HG02623 (cell line): ENCODE measurements around the gene CLDN5.

Experiments used
- ATAC-seq: cut with Tn5 transposase; IDR thresholded peaks from one replicate; pipeline ENCODE4 v1.9.1; 2021; ENCODE audit warnings: moderate library complexity; ENCODE audit not compliant: unreplicated experiment

The CLDN5 gene

DNA sequence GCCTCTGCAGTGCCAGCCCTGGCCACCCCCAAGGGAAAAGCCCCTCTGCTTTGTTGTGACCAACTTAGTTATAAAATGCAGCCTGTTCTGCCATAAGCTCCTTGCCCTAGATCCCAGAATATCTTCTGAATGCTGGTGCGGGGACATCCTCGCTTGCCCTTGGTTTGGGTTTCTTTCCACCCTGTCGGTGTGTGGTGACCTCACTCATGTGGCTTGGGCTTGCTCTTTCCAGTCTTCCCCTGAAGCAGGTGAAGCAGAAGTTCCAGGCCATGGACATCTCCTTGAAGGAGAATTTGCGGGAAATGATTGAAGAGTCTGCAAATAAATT, 16.7 kb downstream of the CLDN5 start:
- ATAC-seq: no peak

DNA sequence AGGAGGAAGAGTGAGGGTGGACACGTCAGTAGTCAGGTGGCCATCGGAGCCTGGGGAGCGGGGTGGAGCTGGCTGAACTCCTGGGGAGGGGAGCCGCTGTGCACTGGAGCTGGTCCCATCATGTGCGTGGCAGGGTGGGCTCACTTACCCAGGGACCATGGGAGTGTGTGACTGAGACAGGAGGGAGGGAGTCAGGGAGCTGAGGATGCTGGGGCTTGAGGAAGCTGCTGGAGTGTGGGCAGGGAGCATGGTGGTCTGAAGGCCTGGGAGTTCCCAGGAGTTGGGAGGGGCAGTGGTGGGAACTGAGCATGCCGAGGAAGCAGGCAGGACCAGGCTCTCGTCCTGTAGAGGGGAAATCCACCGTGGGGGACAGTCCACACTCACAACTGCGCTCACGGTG, 18.0 kb downstream of the CLDN5 start:
- ATAC-seq: no peak

DNA sequence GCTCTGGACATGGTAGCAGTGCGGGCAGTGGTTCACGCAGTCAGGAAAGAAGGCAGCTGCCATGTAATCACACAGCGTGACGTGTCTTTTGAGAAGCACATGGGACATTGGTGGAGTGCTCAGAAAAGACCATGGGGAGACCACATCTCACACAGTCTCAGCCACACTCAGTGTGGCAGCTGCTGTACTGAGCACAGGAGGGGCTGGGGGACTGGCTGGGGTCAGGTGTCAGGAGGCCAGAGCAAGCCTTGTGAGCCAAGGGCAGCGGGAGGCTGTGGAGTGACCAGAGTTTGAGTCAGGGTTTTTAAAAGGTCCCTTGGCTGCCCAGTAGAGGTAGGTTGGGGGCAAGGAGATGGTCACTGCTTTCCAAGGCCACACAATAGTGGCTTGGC, 18.5 kb downstream of the CLDN5 start:
- no peak for ATAC-seq

DNA sequence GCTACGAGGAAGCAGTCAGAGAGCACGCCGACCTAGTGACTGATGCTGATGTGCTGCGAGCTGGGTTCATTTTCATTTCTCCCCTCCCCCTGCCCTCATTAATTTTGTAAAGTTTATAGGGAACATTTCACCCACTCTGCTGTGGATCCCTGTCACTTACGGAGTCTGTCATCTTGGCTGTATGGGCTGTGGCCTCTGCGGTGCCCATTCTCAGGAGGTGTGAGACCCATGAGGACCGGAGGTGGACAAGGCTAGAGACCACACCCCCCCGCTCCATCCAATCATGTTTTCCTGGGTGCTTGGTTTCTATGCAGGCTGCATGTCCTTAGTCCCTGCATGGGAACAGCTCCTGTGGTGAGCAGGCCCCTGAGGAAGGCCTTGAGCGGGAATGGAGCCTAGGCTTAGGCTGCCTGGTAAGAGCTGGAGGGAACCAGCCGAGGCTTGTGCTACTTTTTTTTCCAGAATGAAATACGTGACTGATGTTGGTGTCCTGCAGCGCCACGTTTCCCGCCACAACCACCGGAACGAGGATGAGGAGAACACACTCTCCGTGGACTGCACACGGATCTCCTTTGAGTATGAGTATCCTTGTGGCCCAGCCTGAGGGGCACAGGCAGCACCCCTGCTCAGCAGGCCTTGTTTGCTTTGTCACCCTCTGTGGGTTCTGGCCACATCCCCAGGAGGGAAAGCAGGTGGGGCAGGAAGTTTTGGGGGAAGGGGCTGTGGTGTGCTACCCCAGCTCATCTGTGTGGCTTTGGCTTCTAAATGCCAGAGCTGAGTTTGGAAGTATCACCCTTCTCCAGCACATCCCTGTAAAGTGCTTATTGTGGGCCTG, 19.1 kb downstream of the CLDN5 start:
- ATAC-seq: no peak

DNA sequence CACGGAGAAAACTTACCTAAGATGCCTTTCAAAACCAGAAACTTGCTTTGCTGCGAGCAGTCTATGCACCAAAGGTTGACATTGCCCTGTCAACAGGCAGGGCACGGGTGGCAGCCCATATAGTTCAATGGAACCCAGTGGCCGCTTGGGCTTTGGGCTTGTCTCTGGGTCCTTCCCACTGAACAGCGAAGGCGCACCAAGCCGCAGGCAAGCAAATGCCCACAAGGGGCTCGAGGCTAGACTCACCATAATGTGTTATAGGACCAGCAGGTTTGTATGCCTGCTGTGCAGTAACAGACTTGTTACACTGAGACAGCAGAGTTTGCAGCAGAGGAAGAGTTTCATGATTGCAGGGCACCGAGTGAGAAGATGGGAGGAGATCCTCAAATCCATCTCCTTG, 20.3 kb downstream of the CLDN5 start:
- ATAC-seq: no peak

DNA sequence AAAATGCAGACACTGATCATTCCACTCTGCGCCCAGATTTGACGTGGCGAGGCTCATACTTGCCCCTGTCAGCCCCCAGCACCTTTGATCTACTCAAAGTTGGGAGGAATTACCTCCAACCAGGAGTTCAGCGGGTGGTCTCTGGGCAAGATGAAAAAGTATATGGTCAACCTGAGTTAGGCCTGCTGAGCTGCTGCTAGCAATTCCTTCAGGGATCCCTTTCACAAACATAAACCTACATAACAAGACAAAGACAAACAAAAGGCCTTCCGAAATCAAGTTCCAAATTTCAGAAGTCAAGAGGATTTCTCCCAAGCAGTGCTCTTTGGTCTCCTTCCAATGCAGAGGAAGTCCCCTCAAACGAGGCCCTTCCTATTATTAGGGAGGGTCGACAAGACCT, 20.8 kb downstream of the CLDN5 start:
- no peak for ATAC-seq

DNA sequence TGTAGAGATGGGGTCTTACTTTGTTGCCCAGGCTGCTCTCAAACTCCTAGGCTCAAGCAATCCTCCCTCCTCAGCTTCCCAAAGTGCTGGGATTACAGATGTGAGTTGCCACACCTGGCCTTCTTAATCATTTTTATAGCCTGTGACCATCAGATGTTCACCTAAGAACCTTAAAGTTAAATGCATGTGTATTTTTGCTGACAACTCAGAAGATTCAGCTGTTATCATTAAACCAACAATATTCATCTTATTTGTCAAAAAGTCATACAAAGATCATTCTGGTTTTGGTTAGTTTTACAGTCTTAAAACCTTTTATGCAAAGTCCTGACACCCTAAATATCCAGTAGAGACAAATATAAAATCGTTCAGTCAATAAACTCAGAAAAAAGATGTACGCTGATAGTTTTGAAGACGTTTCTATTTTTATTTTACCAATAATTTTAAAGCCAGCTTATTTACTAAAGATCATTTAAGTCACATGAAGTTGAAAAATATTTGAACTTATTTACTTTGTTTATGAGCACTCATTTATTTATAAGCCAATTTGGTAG, 22.2 kb downstream of the CLDN5 start:
- no peak for ATAC-seq

DNA sequence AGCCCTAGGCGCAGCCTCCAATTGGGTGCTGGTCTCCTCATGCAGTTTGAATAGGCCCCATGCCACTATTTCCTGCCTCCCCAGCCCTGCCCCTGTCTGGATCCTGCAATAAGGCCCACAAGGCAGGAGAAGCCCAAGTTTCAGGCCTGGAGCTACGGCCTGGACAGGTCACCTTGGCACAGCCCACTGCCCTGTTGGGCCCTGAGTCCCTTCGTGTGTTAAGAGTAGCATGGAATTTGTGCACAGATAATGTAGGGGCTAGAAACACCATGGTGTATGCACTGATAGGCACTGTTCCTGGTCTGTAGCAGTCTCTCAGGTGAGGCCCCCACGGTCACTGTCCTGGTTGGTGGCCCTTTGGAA, 24.3 kb downstream of the CLDN5 start:
- ATAC-seq: no peak

DNA sequence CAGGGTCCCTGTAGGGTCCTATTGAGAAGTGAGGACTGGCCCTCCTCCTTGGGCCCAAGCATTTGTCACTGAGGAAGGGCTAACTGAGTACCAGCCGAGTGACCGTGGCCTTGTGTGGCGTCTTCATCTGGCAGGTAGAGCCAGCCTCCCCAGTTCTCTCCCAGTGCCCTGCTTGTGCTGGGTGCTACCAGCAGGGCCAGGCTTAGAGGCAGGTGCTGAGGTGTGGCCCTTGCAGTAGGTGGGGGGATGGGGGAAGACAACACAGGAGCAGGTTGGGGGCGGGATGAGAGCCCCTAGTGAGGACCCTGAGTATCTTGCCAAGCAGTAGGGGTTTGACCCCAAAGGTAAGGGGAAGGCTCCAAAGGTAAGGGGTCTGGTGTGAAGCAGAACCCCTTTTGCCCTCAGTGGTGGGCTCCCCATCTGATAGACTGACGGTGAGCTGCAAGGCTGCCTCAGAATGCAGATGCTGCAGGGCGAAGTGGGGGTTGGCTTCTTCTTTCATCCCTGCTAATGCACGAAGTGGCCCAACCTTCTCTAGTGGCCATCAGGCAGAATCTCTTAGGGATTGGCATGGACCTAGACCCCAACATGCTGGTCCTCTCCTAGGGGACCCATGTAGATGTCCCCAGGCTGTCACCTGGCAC, 24.9 kb downstream of the CLDN5 start:
- no peak for ATAC-seq

DNA sequence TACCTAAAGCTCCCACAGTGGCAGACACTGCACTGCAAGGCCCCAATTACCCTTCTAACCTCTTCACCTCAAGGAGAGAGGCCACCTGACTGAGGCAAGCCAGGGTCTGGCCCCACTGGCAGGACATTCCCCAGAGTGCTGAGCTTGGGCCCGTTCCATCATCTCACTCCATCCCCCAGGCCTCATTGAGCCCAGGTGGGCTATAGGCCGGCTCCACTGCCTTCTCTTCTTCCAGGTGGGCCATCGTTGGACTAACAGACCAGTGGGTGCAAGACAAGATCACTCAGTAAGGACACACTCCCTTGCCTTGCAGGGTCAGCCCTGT, 25.4 kb downstream of the CLDN5 start:
- ATAC-seq: no peak

DNA sequence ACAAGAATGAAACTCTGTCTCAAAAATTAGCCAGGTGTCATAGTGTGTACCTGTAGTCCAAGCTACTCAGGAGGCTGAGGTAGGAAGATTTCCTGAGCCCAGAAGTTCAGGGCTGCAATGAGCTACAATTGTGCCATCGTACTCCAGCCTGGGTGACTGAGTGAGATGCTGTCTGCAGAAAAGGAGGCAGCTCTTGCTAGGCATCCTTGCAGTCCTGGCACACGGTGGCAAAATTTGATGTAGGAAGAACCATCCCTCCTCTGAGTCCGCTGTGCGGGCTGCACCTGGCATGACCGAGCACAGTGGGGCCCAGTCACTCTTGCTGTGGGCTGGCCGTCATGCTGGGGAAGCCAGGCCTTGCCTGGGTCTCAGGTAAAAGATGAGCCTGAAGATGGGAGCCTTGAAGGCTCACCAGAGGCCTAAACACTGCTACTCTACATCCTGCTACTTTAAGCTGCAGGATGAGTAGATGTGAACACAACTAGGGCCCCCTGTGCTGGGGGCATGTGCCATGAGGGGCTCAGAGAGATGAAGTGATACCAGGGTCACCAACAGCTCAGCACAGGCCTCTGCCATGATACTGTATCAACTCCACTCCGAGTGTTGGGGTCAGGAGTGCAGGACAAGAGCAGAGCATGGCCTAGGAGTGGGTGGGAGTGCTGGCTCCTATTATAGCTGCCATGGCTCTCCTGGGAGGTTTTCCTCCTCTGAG, 25.9 kb downstream of the CLDN5 start:
- ATAC-seq: no peak

DNA sequence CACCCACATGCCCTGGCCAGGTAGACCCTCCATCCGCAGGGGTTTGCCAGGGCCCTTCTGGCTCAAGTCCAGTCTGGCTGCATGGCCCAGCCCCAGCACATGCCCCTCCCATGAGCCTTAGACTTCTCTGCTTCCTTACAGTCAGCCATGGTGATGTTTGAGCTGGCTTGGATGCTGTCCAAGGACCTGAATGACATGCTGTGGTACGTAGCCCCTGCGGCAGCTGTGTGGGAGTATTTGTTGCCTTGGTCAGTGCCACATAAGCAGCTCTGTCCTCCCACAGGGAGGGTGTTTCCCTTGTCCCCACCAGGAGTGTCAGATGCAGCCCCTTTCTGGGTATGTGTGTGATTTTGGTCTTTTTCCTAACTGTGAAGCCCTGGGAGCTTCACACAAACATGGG, 27.0 kb downstream of the CLDN5 start:
- ATAC-seq: no peak

DNA sequence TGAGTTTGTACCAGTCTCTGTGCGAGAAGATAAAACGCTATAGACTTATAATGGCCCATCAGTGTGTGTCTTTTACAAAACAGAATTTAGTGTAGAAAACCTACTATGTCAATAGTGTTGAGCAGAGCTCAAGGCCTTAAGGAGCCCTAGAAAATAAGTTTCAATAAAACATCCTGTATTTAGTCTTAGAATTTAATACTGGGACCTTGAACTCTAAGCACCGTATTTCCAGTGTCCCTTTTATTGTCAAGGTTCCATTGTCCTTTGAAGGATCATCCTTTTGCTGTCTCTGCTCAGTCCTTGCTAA, 27.9 kb downstream of the CLDN5 start:
- ATAC-seq: no peak

DNA sequence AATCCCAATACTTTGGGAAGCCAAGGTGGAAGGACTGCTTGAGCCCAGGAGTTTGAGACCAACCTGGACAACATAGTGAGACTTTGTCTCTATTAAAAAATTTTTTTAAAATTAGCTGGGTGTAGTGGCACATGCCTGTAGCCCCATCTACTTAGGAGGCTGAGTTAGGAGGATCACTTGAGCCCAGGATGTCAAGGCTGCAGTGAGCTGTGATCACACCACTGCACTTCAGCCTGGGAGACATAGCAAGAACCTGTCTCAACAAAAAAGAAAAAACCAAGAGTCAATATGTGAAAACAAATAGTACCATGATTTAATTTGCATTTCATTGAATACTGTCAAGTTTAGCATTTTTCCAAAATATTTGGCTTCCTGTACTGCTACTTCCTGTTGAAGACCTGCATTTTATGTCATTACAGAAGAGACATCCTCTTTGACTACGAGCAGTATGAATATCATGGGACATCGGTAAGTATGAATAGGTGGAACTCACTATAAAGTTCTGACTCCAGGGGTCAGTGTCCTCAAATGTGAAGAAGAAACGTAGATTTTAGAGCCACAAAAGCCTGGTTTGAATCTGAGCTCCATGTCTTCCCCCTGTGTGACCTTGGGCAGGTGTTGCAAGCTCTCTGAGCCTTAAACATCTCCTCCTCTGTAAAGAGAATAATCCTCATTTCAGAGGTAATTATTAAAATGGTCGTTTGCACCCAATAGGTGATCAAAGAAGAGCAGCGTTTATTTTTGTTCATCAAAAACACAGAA, 28.5 kb downstream of the CLDN5 start:
- no peak for ATAC-seq

DNA sequence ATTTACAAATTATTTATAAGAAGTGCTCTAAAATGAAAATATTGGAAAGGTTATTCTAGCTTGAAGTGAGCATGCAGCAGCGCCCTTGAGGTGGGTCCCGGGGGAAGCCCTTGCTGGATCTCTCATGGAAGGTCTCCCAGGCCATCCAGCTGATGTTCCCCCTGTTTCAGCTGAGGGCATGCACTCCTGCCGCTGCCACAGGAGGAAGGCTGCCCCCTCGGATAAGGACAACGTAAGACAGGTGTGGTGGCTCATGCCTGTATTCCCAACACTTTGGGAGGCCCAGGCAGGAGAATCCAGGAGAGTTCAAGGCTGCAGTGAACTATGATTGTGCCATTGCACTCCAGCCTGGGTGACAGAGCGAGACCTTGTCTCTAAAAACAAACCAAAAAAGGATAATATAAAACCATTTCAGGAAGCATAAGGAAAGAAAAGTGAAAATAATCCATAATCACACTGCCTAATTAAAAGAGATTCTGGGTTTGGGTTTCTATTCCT, 29.5 kb downstream of the CLDN5 start:
- ATAC-seq: no peak

DNA sequence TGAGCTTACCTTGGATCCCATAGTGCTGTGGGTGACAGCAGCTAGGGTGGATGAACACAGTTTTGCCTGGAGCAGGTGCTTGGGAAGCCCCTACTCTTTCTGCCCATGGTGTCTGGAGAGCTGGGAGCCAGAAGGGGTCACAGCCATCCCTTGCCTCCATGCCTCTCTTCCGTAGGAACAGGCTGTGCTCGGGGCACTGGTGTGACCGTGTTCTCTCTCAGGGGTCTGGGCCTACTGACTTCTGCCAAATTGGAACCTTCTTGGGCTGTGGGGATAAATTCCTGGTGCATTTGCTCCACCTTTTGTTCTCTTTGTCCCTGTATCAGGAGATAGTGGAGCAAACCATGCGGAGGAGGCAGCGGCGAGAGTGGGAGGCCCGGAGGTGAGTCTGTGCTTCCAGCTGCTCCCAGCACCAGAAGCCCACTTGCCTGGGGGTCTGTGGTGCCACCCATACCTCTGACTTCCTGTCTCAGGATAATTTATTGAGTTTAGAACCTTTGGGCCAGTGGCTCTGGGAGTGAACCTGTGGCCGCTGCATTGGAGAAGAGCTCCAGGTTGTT, 30.1 kb downstream of the CLDN5 start:
- ATAC-seq: no peak

DNA sequence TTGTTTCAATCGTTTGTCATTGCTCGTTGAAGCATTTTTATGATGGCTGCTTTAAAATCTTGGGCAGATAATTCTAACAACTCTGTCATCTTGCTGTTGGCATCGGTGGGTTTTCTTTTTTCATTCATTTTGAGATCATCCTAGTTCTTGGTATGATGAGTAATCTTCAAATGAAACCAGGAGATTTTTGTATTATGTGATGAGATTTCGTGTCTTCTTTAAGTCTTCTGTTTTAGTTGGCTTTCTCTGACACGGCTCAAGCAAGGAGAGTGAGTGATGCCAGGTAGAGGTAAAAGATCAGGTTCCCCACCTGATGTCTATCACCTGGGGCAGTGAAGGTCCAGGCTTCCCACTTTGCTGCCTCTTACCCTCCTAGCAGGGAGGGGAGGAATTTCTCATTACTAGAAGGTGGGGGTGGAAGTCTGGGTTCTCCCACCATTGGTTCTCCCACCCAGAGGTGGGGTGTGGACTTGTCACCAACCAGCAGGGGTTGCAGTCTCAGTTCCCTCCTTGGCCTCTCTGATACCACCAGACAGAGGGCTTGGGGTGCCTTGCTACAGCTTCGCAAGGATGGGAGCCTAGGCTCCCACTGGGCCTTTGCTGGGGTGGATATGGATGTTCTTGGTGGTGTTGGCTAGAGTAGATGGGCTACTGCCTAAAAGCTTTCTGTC, 31.6 kb downstream of the CLDN5 start:
- no peak for ATAC-seq

DNA sequence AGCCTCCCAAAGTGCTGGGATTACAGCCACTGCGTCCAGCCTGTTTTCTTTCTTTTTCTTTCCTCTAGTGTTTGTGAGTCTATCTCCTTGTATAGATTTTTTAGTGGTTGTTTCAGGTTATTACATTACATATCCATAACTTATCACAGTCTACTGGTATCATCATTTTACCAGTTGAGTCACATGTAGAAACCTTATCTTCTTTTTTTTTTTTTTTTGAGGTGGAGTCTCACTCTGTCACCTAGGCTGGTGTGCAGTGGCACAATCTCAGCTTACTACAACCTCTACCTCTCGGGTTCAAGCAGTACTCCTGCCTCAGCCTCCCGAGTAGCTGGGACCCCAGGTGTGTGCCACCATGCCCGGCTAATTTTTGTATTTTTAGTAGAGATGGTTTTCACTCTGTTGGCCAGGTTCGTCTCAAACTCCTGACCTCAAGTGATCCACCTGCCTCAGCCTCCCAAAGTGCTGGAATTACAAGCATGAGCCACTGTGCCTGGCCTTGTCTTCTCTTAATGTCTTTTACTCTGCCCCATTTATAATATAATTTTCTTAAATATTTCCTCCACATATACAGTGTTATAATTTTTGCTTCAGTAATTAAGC, 33.5 kb downstream of the CLDN5 start:
- no peak for ATAC-seq

DNA sequence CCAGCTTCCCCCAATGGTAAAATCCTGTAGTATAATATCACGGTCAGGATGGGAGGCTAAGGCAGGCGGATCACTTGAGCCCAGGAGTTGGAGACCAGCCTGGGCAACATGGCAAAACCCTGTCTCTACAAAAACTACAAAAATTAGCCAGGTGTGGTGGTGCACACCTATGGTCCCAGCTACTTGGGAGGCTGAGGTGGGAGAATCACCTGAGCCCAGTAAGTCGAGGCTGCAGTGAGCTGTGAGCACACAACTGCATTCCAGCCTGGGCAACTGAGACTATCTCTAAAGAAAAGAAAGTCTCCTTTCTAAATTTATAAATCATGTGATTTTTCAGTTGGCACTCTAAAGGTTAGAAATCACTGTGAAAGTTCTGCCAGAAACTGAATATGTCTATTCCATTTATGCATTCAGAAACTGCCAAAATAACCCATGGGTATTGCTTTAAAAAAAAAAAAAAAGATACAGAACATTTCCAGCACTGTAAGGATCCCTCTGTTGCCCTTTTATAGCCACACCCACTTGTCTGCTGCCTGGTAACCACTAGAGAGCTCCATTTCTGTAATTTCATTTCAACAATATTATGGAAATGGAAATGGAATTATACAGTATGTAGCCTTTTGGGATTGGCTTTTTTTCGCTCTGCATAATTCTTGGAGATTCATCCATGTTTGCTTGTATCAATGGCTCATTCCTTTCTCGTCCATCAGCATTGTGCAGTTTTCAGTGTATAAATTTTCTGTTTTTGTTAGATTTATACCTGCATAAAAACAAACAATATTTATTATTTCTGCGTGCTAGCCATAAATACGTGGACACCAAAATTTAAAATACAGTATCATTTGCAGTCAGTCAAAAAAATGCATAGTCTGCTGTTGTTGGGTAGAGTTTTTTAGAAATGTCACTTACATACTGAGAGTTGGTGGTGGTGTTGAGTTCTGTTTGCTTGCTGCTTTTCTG, 35.0 kb downstream of the CLDN5 start:
- no peak for ATAC-seq
